Measurements from ENCODE around the gene UBR3. TPM values are rescaled to one million over a fixed set of nuclear protein-coding genes. Genes with fewer than 3 reads are reported as not detected.

The UBR3 gene
- total RNA-seq, 1 experiment from 2014 or later = 21.9 TPM

- Histone ChIP-seq H3K79me2 (ENCODE audit: insufficient read depth, low read length) (no peaks in the 10 kb centered on the region), H3K27me3 (ENCODE audit: insufficient read depth, low read length) (no peaks in the 10 kb centered on the region), H2BK12ac (ENCODE audit: insufficient read length, low read depth, low read length) (no peak overlapping the region), H2BK120ac (ENCODE audit: low read depth, low read length, poor library complexity, severe bottlenecking) (no peak overlapping the region), H4K5ac (ENCODE audit: insufficient read length, low read depth, low read length) (no peak overlapping the region), H2BK5ac (ENCODE audit: insufficient read length, low read length) (no peak overlapping the region), H3K23ac (ENCODE audit: insufficient read length, low read depth, low read length) (no peak overlapping the region), H3K27ac (ENCODE audit: insufficient read length, low read depth, low read length) (no peak overlapping the region), H3T11ph (ENCODE audit: low read length) (no peak overlapping the region), H3K18ac (ENCODE audit: insufficient read length, low read depth, low read length) (no peak overlapping the region), H3K4ac (ENCODE audit: low read depth, low read length) (no peak overlapping the region), H3K9ac (ENCODE audit: extremely low read depth, insufficient read length, low read length) (no peak overlapping the region), H3K9me3 (ENCODE audit: control insufficient read depth, low read depth, low read length) (no peaks in the 10 kb centered on the region), H3K14ac (ENCODE audit: insufficient read depth, low read length) (no peak overlapping the region), H4K91ac (ENCODE audit: insufficient read length, low read depth, low read length) (no peak overlapping the region), H2AK5ac (ENCODE audit: insufficient read length, low read length) (no peak overlapping the region), H2AFZ (ENCODE audit: low read length) (no peak overlapping the region), H4K8ac (replicated peaks; ENCODE audit: insufficient read length, low read depth, low read length) (no peak overlapping the region), H3K4me2 (ENCODE audit: insufficient read depth, insufficient read length, low read length) (no peak overlapping the region), H2BK15ac (ENCODE audit: low read depth, low read length) (no peak overlapping the region), H3K56ac (ENCODE audit: insufficient read length, low read depth, low read length) (no peak overlapping the region), H4K20me1 (ENCODE audit: control insufficient read depth, insufficient read depth, insufficient read length) (no peaks in the 10 kb centered on the region), H3K79me1 (ENCODE audit: insufficient read depth, low read depth, low read length, poor library complexity, severe bottlenecking) (no peaks in the 10 kb centered on the region), H3K23me2 (ENCODE audit: insufficient read length, low read depth, low read length, poor library complexity, severe bottlenecking) (no peaks in the 10 kb centered on the region), H2BK20ac (ENCODE audit: low read depth, low read length, poor library complexity, severe bottlenecking) (no peak overlapping the region), H3K4me1 (ENCODE audit: insufficient read depth, low read length) (peaks cover 3% of the 10 kb centered on the region; the same call in 1 of the 2 replicates)
- H3K27me3 Mint-ChIP-seq (ENCODE audit: low read depth) = no peaks in the 10 kb centered on the region
- no peak overlapping the region for H3K27ac Mint-ChIP-seq
- H3K4me1 Mint-ChIP-seq = peaks cover 17 to 24% of the 10 kb centered on the region in 2 experiments
- TF ChIP-seq, protein P1, sequence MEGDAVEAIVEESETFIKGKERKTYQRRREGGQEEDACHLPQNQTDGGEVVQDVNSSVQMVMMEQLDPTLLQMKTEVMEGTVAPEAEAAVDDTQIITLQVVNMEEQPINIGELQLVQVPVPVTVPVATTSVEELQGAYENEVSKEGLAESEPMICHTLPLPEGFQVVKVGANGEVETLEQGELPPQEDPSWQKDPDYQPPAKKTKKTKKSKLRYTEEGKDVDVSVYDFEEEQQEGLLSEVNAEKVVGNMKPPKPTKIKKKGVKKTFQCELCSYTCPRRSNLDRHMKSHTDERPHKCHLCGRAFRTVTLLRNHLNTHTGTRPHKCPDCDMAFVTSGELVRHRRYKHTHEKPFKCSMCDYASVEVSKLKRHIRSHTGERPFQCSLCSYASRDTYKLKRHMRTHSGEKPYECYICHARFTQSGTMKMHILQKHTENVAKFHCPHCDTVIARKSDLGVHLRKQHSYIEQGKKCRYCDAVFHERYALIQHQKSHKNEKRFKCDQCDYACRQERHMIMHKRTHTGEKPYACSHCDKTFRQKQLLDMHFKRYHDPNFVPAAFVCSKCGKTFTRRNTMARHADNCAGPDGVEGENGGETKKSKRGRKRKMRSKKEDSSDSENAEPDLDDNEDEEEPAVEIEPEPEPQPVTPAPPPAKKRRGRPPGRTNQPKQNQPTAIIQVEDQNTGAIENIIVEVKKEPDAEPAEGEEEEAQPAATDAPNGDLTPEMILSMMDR (conservative IDR thresholded peaks at IDR 0.05) = no peak
- H3K4me3 Mint-ChIP-seq = no peak overlapping the region
- DNase-seq = no peak
- no CpG with 5 or more reads among the region's 4 CpGs for WGBS (ENCODE audit: extremely low coverage, insufficient read length, low lambda C conversion rate)
- H3K9me3 Mint-ChIP-seq = peaks cover 12 to 13% of the 10 kb centered on the region in 2 experiments; a peak in 4 of 5 replicates
- peaks cover 9 to 19% (median 12%) of the 10 kb centered on the region in 3 experiments; a peak in 6 of 7 replicates for H3K36me3 Mint-ChIP-seq (ENCODE audit: insufficient read depth in 1 of 3, low read depth in 3 of 3)
Measured at GRCh38 chr2:169859423-169859822, 32.2 kb downstream of the UBR3 start.

Measured in H9 (cell line).